ENCODE results near the gene GPX4. TPM values are rescaled to one million over a fixed set of nuclear protein-coding genes. Genes with fewer than 3 reads are reported as not detected.

GPX4 gene
- total and polyA plus RNA-seq, 9 of the 15 experiments (the other 6 are each of a cell fraction or from before 2014, with no cell fraction given) = 61.4 to 661 (median 349) TPM

- peaks cover 6 to 76% of the 10 kb centered on the region in 2 experiments for H3K4me1 ChIP-seq (replicated peaks in 1 of 2; ENCODE audit: control insufficient read depth in 2 of 2, insufficient read depth in 2 of 2, low read length in 2 of 2)
- 69% methylated on average over 40 of the region's 58 CpGs for WGBS (ENCODE audit: insufficient coverage, low coverage, missing lambda C conversion rate)
- DNase-seq (ENCODE audit: extremely low read depth in 1 of 4, low spot score in 3 of 4) = no peak
- in situ Hi-C loops (cut with MboI) (no loop called here), intact Hi-C loops (cut with micrococcal nuclease) (loop anchor here (5.0 kb wide), 1 partner anchor 39 kb away; the partner anchor contains the start of gene ABCA7)
- ChIA-PET CTCF (ENCODE audit: low intra/inter-chr PET ratio) (no interaction called here), POLR2A (interaction anchor here (0.6 to 5.3 kb wide), 7 partner anchors 9 to 188 kb away, joined by 3 to 45 read pairs (median 4); partner anchors contain the start of genes ARHGAP45, CIRBP and POLR2E)
- peak overlapping the region in 1 of 2 experiments; percentile 85; a peak in 2 of 4 replicates for H3K9ac ChIP-seq (ENCODE audit: insufficient read depth in 1 of 2, low read depth in 2 of 2, low read length in 2 of 2)
- no TSS peak for BruUV-seq (replicated peaks)
- H3K27ac ChIP-seq (ENCODE audit: extremely low read depth, low read depth, low read length) = peak overlapping the region; percentile 52; the same call in 2 of the 3 replicates
- H3K27me3 ChIP-seq (ENCODE audit: control insufficient read depth in 2 of 2, insufficient read depth in 2 of 2, low read length in 2 of 2) = no peaks in the 10 kb centered on the region
- no peaks in the 10 kb centered on the region for H3K9me3 ChIP-seq (replicated peaks; ENCODE audit: control insufficient read depth, insufficient read depth, low read depth, low read length)
- no peak for ATAC-seq
- H4K20me1 ChIP-seq (replicated peaks; ENCODE audit: control insufficient read depth, insufficient read depth, low read length) = no peaks in the 10 kb centered on the region
- H3K4me2 ChIP-seq (ENCODE audit: insufficient read depth, low read length) = peak overlapping the region; percentile 18; the same call in 1 of the 2 replicates
- no peaks in the 10 kb centered on the region for H3K79me2 ChIP-seq (ENCODE audit: control insufficient read depth, insufficient read depth, low read length)
- H2AFZ ChIP-seq (ENCODE audit: low read depth, low read length) = 0 out of 2 replicates have a peak overlapping the region, but pooled peaks have one; percentile 44
- H3K36me3 ChIP-seq (ENCODE audit: control insufficient read depth, insufficient read depth, low read length) = peaks cover 24% of the 10 kb centered on the region; the same call in 2 of the 3 replicates
- no peak for FAIRE-seq
- H3K4me3 ChIP-seq = no peak overlapping the region
- H3K9me1 ChIP-seq (ENCODE audit: control insufficient read depth, insufficient read depth, low read length) = peaks cover 3% of the 10 kb centered on the region
- no peak for TF ChIP-seq CBX1 (IDR thresholded peaks at IDR 0.05; ENCODE audit: low read depth)
- 0 out of 2 replicates have a peak, but pooled peaks have one; percentile 16 for TF ChIP-seq EGR1 (conservative IDR thresholded peaks at IDR 0.05)
- TF ChIP-seq NUFIP1 (IDR thresholded peaks at IDR 0.05; ENCODE audit: partially characterized antibody) = no peak
- TF ChIP-seq CLOCK (CRISPR knock-in tag; IDR thresholded peaks at IDR 0.05; ENCODE audit: borderline replicate concordance) = no peak
- no peak for TF ChIP-seq ZNF316 (IDR thresholded peaks at IDR 0.05)
- no peak for TF ChIP-seq ZFP30 (CRISPR knock-in tag; IDR thresholded peaks at IDR 0.05; ENCODE audit: borderline replicate concordance)
- TF ChIP-seq KLF16 (IDR thresholded peaks at IDR 0.05) = no peak
- no peak for TF ChIP-seq CBFB (CRISPR knock-in tag; IDR thresholded peaks at IDR 0.05)
- peak; percentile 54; the same call in 1 of the 2 replicates for TF ChIP-seq ZNF282 (CRISPR knock-in tag; IDR thresholded peaks at IDR 0.05)
Observed at GRCh38 chr19:1081301-1082164, 22.3 kb upstream of the GPX4 start.
